ENCODE data around the gene MYADM. TPM values are rescaled to one million over a fixed set of nuclear protein-coding genes. Genes with fewer than 3 reads are reported as not detected.

Gene MYADM
- total RNA-seq, 2 donors from 2014 or later: 48.8 to 72.8 TPM

DNA sequence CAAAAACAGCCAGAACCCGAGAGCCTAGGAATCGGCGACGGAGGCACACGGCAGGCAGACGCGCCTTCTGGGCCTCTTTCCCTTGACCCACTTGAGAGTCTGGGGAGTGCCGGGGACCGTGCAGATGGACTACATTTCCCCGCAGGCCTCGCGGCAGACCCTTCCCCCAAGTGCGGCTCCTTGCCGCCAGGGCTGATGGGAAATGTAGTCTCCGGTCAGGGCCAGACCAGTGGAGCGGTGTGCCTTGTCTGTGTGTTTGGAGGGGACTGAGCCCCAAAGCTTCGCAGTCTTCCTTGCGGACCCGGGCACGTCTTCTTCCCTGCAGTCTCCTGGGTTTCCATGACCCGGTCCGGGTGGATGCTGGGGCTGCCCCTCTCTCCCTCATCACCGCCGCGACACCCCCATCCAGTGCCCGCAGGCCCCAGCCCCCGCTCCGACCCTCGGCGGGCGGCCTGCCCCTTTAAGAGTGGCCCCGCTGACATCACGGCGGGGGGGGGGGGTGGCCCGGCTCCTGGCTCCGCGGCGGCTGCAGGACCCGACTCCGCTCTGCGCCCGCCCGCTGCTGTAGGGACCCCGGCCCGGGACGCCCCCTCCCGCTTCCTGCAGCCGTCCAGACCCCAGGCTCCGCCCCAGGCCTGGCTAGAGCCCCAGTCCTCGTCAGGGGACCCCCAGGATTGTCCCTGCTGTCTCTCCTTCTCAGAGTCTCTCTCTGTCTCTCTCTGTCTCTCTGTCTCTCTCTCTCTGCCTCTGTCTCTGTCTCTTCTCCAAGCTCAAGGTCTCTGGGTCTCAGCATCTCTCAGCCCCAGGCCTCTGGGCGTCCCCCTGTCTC, 40.6 kb downstream of the MYADM start:
- peaks cover 6% of the 10 kb centered on the region for H3K4me1 Mint-ChIP-seq
- peak overlapping the region; percentile 0 for H3K4me3 Mint-ChIP-seq
- no peaks in the 10 kb centered on the region for H3K9me3 Mint-ChIP-seq
- peak; percentile 86 for ATAC-seq (replicated peaks)
- H3K36me3 Mint-ChIP-seq (ENCODE audit: low read depth): no peaks in the 10 kb centered on the region
- peaks cover 71% of the 10 kb centered on the region for H3K27me3 Mint-ChIP-seq
- H3K27ac Mint-ChIP-seq: no peak overlapping the region

DNA sequence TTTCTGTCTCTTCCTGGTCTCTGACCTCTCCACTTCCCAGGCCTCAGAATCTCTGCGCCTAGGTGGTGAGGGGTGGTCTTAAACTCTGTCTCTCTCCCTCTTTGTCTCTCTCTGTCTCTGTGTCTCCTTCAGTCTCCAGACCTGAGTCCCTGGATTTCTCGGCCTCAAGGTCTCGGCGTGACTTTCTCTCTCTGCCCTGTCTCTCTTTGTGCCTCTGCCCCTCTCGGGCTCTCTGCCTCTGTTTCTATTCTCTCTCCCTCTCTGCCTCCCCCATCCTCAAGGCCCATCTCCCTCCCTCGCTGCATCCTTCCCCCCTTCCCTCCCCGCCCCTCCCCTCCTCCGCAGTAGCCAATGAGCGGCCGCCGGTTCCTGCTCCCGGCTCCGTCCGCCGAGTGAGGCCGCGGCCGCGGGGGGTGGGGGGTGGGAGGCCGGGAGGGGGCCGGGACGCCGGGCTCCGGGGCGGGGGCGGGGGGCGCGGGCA, 41.3 kb downstream of the MYADM start, which contains the start of gene CACNG7:
Gene CACNG7, plus strand, starts transcription at position 344 of the 481 bp plus-strand sequence. CDS start 3,554 bp downstream, outside the sequence.
- peak within 1 kb of the TSS; percentile 0 for H3K4me3 Mint-ChIP-seq
- no peak within 1 kb of the TSS for H3K27ac Mint-ChIP-seq
- peaks cover 71% of the 10 kb centered on the region for H3K27me3 Mint-ChIP-seq
- H3K9me3 Mint-ChIP-seq: no peaks in the 10 kb centered on the region
- H3K36me3 Mint-ChIP-seq (ENCODE audit: low read depth): no peaks in the 10 kb centered on the region
- peaks cover 6% of the 10 kb centered on the region for H3K4me1 Mint-ChIP-seq
- no peak for ATAC-seq (replicated peaks)

DNA sequence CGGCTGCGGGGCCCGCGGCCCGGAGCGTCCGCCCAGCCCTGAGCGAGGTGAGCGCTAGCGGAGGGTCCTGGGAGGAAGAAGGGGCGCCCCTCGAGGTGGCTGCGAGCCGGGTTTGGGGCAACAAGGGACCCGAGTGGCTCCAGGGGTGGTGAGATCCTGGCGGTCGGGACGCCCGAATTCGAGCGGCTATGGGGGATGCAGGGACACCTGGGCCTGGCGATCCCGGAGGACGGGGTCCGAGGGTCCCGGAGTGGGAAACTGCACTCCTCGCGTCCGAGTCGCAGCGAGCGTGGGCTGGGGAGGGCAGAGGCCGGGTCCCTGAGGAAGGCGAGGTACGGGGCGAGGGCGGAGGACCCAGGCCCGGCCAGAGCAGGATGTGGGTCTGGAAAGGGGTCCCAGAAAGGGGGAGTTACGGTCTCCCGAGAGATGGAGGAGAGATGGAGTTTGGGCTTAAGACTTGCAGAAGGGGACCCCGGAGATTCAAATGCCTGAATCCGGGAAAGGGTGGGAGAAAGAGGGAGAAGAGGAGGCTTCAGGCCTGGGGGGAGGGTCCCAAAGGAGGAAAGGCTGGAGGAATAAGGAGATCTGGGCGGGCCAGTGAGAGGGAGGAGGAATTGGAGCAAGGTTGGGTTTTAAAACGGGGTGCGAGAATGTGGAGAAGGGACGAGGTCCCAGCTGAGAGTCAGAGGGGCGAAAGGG, 41.9 kb downstream of the MYADM start:
- Mint-ChIP-seq H3K4me1 (peaks cover 6% of the 10 kb centered on the region), H3K4me3 (no peak overlapping the region), H3K27me3 (peaks cover 66% of the 10 kb centered on the region), H3K27ac (no peak overlapping the region), H3K9me3 (no peaks in the 10 kb centered on the region), H3K36me3 (ENCODE audit: low read depth) (no peaks in the 10 kb centered on the region)
- no peak for ATAC-seq (replicated peaks)

DNA sequence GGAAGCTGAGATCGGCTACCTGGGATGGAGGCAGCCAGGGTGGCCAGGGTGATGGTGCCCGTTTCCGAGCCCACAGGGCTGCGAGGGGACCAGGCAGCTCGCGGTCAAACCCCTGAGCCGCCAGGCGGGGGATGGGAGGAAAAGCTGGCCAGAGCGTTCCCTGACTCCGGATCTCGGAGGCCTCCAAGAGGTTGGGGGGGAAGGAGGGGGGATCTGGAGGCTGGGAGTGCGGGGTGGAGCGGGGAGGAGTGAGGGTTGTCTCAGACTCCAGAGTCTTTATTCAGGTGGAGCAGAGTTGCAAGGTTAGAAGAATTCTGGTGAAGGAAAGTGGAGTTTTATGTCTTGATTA, 42.5 kb downstream of the MYADM start:
- Mint-ChIP-seq H3K9me3 (no peaks in the 10 kb centered on the region), H3K36me3 (ENCODE audit: low read depth) (no peaks in the 10 kb centered on the region), H3K4me1 (peaks cover 6% of the 10 kb centered on the region), H3K27ac (no peak overlapping the region), H3K27me3 (peaks cover 65% of the 10 kb centered on the region), H3K4me3 (no peak overlapping the region)
- no peak for ATAC-seq (replicated peaks)

DNA sequence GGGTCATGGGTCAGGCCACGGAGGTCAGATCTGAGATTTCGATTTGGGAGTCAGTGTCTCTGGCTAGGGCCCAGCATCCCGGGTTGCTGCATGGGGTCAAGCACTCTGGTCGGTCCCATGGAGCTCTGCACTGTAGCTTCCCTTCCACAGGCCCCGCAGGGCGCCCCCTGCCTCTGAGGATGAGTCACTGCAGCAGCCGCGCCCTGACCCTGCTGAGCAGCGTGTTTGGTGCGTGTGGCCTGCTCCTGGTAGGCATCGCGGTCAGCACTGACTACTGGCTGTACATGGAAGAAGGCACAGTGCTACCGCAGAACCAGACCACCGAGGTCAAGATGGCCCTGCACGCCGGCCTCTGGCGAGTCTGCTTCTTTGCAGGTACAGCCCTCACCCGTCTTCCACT, 45.0 kb downstream of the MYADM start:
- H3K36me3 Mint-ChIP-seq (ENCODE audit: low read depth): no peaks in the 10 kb centered on the region
- H3K4me3 Mint-ChIP-seq: no peak overlapping the region
- H3K27me3 Mint-ChIP-seq: peaks cover 57% of the 10 kb centered on the region
- no peaks in the 10 kb centered on the region for H3K9me3 Mint-ChIP-seq
- H3K27ac Mint-ChIP-seq: no peak overlapping the region
- no peak for ATAC-seq (replicated peaks)
- peaks cover 3% of the 10 kb centered on the region for H3K4me1 Mint-ChIP-seq

DNA sequence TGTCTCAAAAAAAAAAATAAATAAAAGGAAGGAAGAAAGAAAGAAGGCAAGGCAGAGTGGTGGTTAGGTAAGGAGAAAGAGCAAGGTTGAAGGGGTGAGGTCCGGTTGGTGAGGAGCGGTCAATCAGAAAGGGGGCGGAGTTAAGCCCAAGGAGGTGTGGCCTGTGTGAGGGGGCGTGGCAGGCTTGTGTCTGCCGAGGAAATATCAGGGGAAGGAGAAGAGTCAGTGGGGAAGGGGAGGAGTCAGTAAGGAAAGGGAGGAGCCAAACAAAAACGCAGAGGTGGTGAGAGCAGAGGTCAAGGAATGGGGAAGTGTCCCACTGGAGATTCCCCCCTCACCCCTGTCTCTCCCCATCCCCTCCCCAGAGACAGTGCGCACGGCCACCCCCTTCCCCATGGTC, 47.3 kb downstream of the MYADM start:
- H3K36me3 Mint-ChIP-seq (ENCODE audit: low read depth): no peaks in the 10 kb centered on the region
- no peak overlapping the region for H3K27ac Mint-ChIP-seq
- no peak for ATAC-seq (replicated peaks)
- no peaks in the 10 kb centered on the region for H3K4me1 Mint-ChIP-seq
- H3K4me3 Mint-ChIP-seq: no peak overlapping the region
- no peaks in the 10 kb centered on the region for H3K9me3 Mint-ChIP-seq
- peaks cover 47% of the 10 kb centered on the region for H3K27me3 Mint-ChIP-seq

DNA sequence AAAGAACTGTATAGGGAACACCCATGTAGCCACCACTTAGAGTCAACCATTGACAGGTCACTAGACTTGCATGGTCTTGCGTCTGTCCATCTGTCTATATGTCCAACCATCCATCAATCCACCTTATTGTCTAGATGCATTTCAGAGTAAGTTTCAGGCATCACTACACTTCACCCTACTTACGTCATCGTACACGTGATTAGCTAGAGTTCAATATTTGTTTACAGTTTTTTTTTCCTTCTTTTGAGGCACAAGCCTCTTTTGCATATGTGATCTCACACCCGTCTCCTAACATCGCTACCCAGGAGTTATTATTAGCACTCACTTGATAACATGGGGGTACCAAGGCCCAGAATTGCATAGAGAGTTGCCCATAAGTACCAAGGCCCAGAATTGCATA, 48.3 kb downstream of the MYADM start:
- H3K4me3 Mint-ChIP-seq: no peak overlapping the region
- no peak for ATAC-seq (replicated peaks)
- H3K36me3 Mint-ChIP-seq (ENCODE audit: low read depth): no peaks in the 10 kb centered on the region
- H3K27ac Mint-ChIP-seq: no peak overlapping the region
- H3K4me1 Mint-ChIP-seq: no peaks in the 10 kb centered on the region
- peaks cover 38% of the 10 kb centered on the region for H3K27me3 Mint-ChIP-seq
- H3K9me3 Mint-ChIP-seq: no peaks in the 10 kb centered on the region

DNA sequence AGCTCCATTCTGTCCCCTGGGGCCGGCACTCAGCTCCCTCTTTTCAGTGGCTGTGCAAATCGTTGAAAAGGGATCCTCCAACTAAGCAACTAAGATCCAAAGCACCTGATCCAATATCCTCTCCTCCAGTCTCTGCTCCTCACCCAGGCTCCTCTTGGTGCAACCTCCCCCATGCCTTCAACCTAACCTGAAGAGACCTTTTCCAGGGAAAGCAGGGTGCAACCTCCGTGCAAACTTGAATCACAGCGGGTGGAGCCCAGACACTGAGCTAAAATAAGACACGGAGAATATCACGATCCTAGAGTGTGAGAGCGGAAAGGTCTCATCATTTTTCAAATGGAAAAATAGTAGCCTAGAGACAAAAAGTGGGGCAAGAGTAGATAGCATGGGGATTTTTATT, 49.7 kb downstream of the MYADM start:
- Mint-ChIP-seq H3K27ac (no peak overlapping the region), H3K4me3 (no peak overlapping the region), H3K9me3 (no peaks in the 10 kb centered on the region), H3K27me3 (peaks cover 26% of the 10 kb centered on the region), H3K4me1 (no peaks in the 10 kb centered on the region), H3K36me3 (ENCODE audit: low read depth) (no peaks in the 10 kb centered on the region)
- no peak for ATAC-seq (replicated peaks)

Other genes with a start within 250 kb of the MYADM start
- gene DPRX, start 235.9 kb upstream of the MYADM start, total RNA-seq: not detected
- gene NLRP12, start 43.6 kb upstream of the MYADM start, total RNA-seq: not detected
- gene PRKCG, start 14.3 kb downstream of the MYADM start, total RNA-seq: not detected
- gene CACNG7, start 41.4 kb downstream of the MYADM start, total RNA-seq: not detected
- under 1 TPM in 1 of 2 donors, not detected in 1; 0.05 TPM for gene CACNG8, start 95.1 kb downstream of the MYADM start, total RNA-seq
- not detected for gene CACNG6, start 123.8 kb downstream of the MYADM start, total RNA-seq
- gene VSTM1, start 196.0 kb downstream of the MYADM start, total RNA-seq: not detected
- gene TARM1, start 213.5 kb downstream of the MYADM start, total RNA-seq: not detected
- gene OSCAR, start 232.9 kb downstream of the MYADM start, total RNA-seq: under 1 TPM in 1 of 2 donors, not detected in 1; 0.58 TPM
- 10 to 100 TPM; 39.4 to 70.1 TPM for gene NDUFA3, start 235.0 kb downstream of the MYADM start, total RNA-seq
- 10 to 100 TPM; 31.4 to 47.3 TPM for gene TFPT, start 247.8 kb downstream of the MYADM start, total RNA-seq
- gene PRPF31, start 247.9 kb downstream of the MYADM start, total RNA-seq: 10 to 100 TPM; 56.4 to 99.2 TPM